ENCODE results near the gene GATAD2A.

GATAD2A gene

DNA sequence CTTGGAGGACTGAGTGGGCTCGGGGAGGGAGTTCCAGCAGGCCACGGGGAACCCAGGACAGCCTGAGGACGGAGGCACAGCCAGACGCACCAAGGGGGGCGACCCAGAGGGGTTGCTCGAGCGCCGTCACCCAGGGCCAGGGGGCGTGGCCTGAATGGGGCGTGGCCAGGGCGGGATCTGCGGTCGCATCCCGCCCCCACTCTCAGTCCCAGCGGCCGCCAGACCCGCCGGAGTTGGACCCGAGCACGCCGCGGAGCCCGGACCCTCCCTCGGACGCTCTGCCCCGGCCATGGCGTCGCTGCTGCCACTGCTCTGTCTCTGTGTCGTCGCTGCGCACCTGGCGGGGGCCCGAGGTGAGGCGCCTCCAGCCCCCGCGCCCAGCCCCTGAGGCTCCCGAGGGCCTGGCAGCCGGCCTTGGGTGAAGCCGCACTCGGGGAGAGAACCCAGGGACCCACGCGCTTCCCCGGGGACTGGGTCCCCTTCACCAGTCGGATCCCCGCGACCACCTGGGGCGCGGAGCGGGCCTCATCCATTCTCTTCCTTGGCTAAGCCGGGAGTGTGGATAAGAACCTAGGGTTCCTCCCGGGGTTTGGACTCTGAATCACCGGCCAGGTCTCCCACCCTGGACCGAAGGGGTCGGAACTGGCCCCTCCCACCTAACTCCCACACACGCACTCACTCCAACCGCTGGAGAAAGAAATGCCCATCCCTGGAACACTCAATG, 132.7 kb downstream of the GATAD2A start, which contains the start of gene CILP2:
Gene CILP2, plus strand, starts transcription at position 205 of the 724 bp plus-strand sequence. Its CDS starts 85 bp downstream, at position 290.
- no peak within 1 kb of the TSS for H3K4me3 ChIP-seq (ENCODE audit: low read depth, low read length)
- DNase-seq (ENCODE audit: low read depth), result no peak
- TF ChIP-seq, protein P1, sequence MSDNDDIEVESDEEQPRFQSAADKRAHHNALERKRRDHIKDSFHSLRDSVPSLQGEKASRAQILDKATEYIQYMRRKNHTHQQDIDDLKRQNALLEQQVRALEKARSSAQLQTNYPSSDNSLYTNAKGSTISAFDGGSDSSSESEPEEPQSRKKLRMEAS (IDR thresholded peaks at IDR 0.05; ENCODE audit: low read depth, low read length), result no peak
- no peak for TF ChIP-seq POLR2A (IDR thresholded peaks at IDR 0.05; ENCODE audit: extremely low read depth, insufficient read length)
- TF ChIP-seq MYC (IDR thresholded peaks at IDR 0.05; ENCODE audit: low read depth, low read length), result no peak
- TF ChIP-seq, protein P2, sequence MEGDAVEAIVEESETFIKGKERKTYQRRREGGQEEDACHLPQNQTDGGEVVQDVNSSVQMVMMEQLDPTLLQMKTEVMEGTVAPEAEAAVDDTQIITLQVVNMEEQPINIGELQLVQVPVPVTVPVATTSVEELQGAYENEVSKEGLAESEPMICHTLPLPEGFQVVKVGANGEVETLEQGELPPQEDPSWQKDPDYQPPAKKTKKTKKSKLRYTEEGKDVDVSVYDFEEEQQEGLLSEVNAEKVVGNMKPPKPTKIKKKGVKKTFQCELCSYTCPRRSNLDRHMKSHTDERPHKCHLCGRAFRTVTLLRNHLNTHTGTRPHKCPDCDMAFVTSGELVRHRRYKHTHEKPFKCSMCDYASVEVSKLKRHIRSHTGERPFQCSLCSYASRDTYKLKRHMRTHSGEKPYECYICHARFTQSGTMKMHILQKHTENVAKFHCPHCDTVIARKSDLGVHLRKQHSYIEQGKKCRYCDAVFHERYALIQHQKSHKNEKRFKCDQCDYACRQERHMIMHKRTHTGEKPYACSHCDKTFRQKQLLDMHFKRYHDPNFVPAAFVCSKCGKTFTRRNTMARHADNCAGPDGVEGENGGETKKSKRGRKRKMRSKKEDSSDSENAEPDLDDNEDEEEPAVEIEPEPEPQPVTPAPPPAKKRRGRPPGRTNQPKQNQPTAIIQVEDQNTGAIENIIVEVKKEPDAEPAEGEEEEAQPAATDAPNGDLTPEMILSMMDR (IDR thresholded peaks at IDR 0.05; ENCODE audit: low read depth, low read length), result no peak

DNA sequence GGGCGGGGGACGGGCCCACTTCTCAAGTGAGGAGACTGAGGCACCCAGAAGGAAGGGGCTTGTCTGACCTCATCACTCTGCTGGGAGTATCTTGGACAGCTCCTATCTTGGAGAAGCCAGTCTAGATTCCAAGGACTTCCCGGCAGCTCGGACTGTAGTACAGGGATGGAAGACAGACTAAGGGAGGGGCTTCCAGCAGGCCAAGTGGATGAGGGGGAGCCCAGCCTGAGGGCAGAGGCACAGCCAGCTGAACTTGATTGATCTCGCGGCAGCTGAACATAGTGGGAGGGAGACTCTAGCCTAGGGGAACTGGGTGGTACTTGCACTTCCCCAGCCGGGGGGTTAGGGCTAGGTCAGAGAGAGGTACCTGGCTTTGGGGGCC, 133.3 kb downstream of the GATAD2A start:
- TF ChIP-seq POLR2A (IDR thresholded peaks at IDR 0.05; ENCODE audit: extremely low read depth, insufficient read length), result no peak
- TF ChIP-seq MYC (IDR thresholded peaks at IDR 0.05; ENCODE audit: low read depth, low read length), result no peak
- TF ChIP-seq, protein P2 (IDR thresholded peaks at IDR 0.05; ENCODE audit: low read depth, low read length), result no peak
- TF ChIP-seq, protein P1 (IDR thresholded peaks at IDR 0.05; ENCODE audit: low read depth, low read length), result no peak
- no peak overlapping the region for H3K4me3 ChIP-seq (ENCODE audit: low read depth, low read length)
- peak; percentile 21 for DNase-seq (ENCODE audit: low read depth)

DNA sequence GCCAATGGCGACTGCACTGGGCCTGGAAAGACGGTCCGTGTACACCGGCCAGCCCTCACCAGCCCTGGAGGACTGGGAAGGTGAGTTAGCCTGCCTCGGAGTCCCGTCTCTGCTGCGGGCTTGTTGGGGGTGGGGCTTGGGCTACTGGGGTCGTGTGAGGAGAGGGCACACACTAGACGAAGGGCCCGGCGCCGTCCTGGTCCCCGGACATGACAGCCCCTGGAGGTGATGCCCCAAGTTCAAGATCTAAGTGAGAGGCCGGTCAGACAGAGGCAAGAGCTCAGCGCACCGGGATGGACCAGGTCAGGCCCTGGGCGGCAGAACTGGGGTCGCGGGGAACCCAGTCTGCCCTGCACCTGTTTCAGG, 134.2 kb downstream of the GATAD2A start:
- no peak for DNase-seq (ENCODE audit: low read depth)
- no peak overlapping the region for H3K4me3 ChIP-seq (ENCODE audit: low read depth, low read length)
- TF ChIP-seq MYC (IDR thresholded peaks at IDR 0.05; ENCODE audit: low read depth, low read length), result no peak
- TF ChIP-seq, protein P1 (IDR thresholded peaks at IDR 0.05; ENCODE audit: low read depth, low read length), result no peak
- TF ChIP-seq, protein P2 (IDR thresholded peaks at IDR 0.05; ENCODE audit: low read depth, low read length), result no peak
- no peak for TF ChIP-seq POLR2A (IDR thresholded peaks at IDR 0.05; ENCODE audit: extremely low read depth, insufficient read length)

DNA sequence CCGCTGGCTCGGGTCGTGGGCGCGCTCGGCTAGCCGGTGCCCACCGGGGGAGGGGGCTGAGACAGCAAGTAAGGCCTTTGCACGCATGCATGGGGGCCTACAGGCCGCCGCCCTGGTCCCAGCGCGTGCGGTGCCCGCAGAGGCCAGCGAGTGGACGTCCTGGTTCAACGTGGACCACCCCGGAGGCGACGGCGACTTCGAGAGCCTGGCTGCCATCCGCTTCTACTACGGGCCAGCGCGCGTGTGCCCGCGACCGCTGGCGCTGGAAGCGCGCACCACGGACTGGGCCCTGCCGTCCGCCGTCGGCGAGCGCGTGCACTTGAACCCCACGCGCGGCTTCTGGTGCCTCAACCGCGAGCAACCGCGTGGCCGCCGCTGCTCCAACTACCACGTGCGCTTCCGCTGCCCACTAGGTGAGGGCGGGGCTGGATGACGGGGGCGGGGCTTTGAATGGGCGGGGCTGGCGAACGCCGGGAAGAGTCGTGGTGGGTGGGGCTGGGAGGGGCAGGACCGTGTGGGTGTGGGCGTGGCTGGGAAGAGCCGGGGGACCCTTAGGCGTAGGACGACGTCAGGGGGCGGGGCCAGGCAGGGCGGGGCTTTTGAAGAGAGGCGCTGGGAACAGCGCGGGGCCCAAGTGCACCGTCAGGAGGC, 134.7 kb downstream of the GATAD2A start:
- TF ChIP-seq, protein P2 (IDR thresholded peaks at IDR 0.05; ENCODE audit: low read depth, low read length), result no peak
- TF ChIP-seq POLR2A (IDR thresholded peaks at IDR 0.05; ENCODE audit: extremely low read depth, insufficient read length) (no peak), MYC (IDR thresholded peaks at IDR 0.05; ENCODE audit: low read depth, low read length) (no peak)
- TF ChIP-seq, protein P1 (IDR thresholded peaks at IDR 0.05; ENCODE audit: low read depth, low read length), result no peak
- DNase-seq (ENCODE audit: low read depth), result no peak
- H3K4me3 ChIP-seq (ENCODE audit: low read depth, low read length), result no peak overlapping the region

DNA sequence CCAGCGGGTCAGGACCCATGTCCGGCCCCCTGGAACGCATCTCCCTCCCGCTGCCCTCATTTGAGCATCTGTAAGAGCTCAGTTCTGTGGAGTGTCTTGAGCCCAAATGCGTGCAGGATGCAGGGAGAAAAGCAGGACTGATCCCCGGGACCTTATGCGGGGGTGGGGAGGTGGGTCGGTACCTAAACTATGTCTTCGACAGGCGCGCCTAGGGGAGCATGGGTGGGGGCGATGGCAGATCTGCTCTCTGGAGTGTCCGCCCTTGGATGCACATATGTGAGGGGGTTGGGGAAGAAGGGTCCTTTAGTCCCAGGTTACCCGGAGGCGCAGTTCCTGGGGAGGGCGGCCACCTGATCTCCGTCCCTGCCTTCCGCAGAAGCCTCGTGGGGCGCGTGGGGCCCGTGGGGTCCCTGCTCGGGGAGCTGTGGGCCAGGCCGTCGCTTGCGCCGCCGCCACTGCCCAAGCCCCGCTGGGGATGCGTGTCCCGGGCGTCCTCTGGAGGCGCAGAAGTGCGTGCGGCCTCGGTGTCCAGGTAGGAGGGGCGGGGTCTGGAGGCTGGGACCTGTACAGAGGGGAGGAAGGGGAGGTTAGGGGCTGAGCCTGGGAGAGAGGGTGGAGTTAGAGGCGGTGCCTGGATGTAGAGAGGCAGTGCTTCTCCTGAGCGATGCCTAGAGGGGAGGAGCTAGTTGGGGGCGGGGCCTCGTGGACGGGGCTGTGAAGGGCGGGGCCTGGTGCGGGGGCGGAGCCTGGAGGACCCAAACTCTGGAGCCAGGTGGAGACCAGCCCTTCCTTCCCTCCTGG, 135.4 kb downstream of the GATAD2A start:
- H3K4me3 ChIP-seq (ENCODE audit: low read depth, low read length), result no peak overlapping the region
- peak; percentile 71 for DNase-seq (ENCODE audit: low read depth)
- no peak for TF ChIP-seq MYC (IDR thresholded peaks at IDR 0.05; ENCODE audit: low read depth, low read length)
- TF ChIP-seq, protein P2 (IDR thresholded peaks at IDR 0.05; ENCODE audit: low read depth, low read length), result no peak
- TF ChIP-seq POLR2A (IDR thresholded peaks at IDR 0.05; ENCODE audit: extremely low read depth, insufficient read length), result no peak
- TF ChIP-seq, protein P1 (IDR thresholded peaks at IDR 0.05; ENCODE audit: low read depth, low read length), result no peak
